OCI-LY7 (cell line): ENCODE data around the gene TMEM50A.

Experiments
- CTCF ChIP-seq: fragments of 200-600 bp; sonication (generic); conservative IDR thresholded peaks from 2 replicates; pipeline ENCODE4 v1.5.1; 2014; ENCODE audit warnings: mild to moderate bottlenecking, antibody characterized with exemption, low read length, moderate library complexity, mixed read lengths
- EZH2phosphoT487 ChIP-seq: fragments of 200-600 bp; sonication (generic); IDR thresholded peaks from 2 replicates; pipeline ENCODE4 v1.6.1; 2018; ENCODE audit warnings: low read depth, borderline replicate concordance, mild to moderate bottlenecking, mixed run types, antibody characterized with exemption, low read length, moderate library complexity, mixed read lengths

GRCh38 chr1:25356441-25356840 is 18.3 kb downstream of the TMEM50A start:
- TF ChIP-seq CTCF: no peak
- TF ChIP-seq EZH2phosphoT487: no peak
